T-helper 1 cell treated with Interleukin-12 subunit alpha and Interleukin-12 subunit beta and Interleukin-4 antibody, amounts not matched to agents 30 ng/mL and 1 ng/mL, for 36 hours (primary cell): Measurements from ENCODE around the gene UTP18. TPM values are rescaled to one million over a fixed set of nuclear protein-coding genes. Genes with fewer than 3 reads are reported as not detected.
"Not testable (repeated sequence)": the region's sequence is repeated elsewhere in the genome, so short reads cannot be mapped to it uniquely, and the experiment has no call there.

Experiments
- intact Hi-C: fragments of 100-400 bp; cut with micrococcal nuclease; formaldehyde crosslinking; loops from one replicate; pipeline ENCODE4 v1.15.1; 2024
- total RNA-seq: library from RNA; stranded (reverse); gene quantifications from 2 replicates; pipeline ENCODE4 v1.2.3, GENCODE V29; 2022

The UTP18 gene
- total RNA-seq, 1 donor from 2014 or later, result 52.9 TPM

GRCh38 chr17:51258756-51259563 lies 1.4 kb upstream of the UTP18 start:
- intact Hi-C loops, result loop anchor here (10.0 kb wide), 1 partner anchor 714 kb away; the partner anchor contains the start of gene SPATA20

DNA sequence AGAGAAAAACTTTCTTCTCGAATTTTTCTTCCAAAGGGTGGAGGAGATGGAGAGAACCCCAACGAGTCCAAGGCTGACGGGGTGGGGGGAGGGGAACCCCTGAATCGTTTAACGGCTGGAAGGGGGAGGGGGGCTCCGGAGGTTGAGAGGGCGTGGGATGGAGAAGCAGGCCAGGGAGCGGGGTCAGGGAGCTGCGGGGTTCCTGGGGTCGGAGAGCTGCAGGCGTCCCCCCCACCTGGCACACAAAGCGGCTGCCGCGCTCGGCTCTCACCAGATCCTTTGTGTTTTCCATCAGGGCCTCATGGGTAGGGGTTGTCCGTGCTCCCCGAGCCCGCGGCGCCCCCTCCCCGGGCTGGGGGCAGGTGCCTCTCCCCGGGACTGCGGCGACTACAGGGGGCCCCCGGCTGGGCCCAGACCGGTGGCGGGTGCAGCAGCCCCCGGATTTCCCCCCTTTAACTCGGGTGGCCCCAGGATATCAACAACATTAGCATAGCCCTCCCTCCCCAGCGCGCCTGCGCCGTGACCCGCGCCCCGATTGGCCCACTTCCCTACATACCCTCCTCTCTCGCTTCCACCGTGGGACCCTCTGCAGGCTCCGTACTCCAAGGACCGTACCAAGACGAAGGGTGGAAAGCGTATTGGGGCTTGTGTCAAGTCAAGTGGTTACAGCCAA lies 646 bp upstream of the UTP18 start, which contains the start of gene MBTD1:
Gene MBTD1 (minus strand): TSS at position 486 of the 673 bp plus-strand sequence. CDS start 34,888 bp downstream, outside the sequence.
- intact Hi-C loops, result loop anchor here (1.0 to 10.0 kb wide), 8 partner anchors 93 to 715 kb away; partner anchors contain the start of genes LUC7L3, NME1, NME2 and SPATA20

GRCh38 chr17:51261024-51261963 lies 948 bp downstream of the UTP18 start:
- intact Hi-C loops, result no loop called here

DNA sequence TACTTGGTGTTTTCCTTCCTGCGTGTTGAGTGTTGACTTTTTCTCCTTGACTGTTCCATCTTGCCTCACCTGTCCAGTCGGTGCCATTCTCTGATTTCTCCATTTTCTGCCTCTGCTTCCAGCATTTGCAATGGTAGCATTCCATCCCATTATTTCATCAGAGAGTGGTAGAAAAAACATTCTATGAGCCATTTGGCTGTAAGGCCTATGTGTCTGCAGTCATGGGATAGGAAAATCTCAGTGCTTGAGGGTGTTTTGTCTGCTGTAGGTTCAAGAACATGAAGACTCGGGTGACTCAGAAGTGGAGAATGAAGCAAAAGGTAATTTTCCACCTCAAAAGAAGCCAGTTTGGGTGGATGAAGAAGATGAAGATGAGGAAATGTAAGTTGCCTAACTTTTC lies 2.7 kb downstream of the UTP18 start:
- intact Hi-C loops, result no loop called here

- intact Hi-C loops, result not testable (repeated sequence)
Measured at GRCh38 chr17:51264466-51264865, 4.1 kb downstream of the UTP18 start.

DNA sequence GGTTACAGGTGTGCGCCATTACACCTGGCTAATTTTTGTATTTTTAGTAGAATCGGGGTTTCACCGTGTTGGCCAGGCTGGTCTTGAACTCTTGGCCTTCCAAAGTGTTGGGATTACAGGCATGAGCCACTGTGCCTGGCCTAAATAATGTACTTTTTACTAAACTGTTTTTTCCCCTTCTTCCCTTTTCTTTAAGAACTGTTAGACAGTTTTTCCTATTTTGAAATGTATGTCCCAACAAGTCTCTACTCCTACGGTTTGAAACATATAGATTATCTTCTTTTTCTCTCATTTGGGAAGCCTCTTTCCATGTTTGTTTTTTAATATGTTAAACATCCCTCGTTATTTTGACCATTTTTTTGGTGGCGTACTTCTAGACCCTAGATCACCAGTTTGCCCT lies 9.6 kb downstream of the UTP18 start:
- intact Hi-C loops, result no loop called here

- intact Hi-C loops, result no loop called here
Measured at GRCh38 chr17:51270636-51271035, 10.3 kb downstream of the UTP18 start.

DNA sequence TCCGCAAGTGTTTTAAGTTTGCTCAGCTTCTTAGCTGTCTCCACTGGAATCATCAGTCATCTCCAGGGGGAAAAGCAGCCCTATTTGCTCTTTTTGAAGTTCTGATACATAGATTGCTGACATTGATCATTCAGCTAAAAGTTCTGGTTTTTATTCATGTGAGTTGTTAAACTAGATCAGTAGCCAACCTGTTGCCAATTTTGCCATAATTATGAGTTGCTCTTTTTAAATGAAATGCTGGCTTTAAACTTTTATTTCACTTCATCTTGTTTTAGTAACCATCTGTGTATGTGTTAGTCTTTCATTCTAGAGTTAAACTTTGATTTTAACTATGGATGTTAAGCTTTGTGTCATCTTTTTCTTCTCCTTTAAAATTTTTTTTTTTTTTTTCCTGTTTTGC lies 12.5 kb downstream of the UTP18 start:
- intact Hi-C loops, result no loop called here

DNA sequence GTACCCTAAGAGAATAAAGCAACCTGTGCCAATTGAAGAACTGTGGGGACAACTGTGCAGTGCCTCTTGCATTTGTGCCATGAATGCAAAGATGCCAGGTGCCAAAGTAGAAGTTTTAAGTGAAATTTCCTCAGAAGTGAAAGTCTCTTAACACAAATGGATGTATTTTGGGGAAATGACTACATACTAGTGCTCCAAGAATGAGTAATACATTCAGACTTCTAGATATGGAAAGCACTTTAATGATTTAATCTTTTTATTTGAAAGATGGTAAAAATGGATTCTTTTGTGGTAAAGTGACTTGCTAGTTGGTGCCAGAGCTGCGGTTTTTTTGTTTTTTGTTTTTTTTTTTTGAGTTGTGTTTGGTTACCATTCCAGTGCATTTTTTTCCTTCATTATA lies 15.0 kb downstream of the UTP18 start:
- intact Hi-C loops, result no loop called here

- intact Hi-C loops, result no loop called here
Measured at GRCh38 chr17:51279183-51279582, 18.8 kb downstream of the UTP18 start.

- intact Hi-C loops, result no loop called here
Measured at GRCh38 chr17:51287412-51287811, 27.1 kb downstream of the UTP18 start.

- intact Hi-C loops, result no loop called here
Measured at GRCh38 chr17:51289696-51290111, 29.4 kb downstream of the UTP18 start.

DNA sequence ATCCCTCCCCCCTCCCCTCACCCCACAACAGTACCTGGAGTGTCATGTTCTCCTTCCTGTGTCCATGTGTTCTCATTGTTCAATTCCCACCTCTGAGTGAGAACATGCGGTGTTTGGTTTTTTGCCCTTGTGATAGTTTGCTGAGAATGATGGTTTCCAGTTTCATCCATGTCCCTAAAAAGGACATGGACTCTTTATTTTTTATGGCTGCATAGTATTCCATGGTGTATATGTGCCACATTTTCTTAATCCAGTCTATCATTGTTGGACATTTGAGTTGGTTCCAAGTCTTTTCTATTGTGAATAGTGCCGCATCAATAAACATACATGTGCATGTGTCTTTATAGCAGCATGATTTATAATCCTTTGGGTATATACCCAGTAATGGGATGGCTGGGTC lies 34.0 kb downstream of the UTP18 start:
- intact Hi-C loops, result not testable (repeated sequence)

GRCh38 chr17:51298508-51299371 lies 38.4 kb downstream of the UTP18 start:
- intact Hi-C loops, result loop anchor here (1.0 to 5.0 kb wide), 4 partner anchors 238 to 808 kb away; no protein-coding TSS in a partner anchor

DNA sequence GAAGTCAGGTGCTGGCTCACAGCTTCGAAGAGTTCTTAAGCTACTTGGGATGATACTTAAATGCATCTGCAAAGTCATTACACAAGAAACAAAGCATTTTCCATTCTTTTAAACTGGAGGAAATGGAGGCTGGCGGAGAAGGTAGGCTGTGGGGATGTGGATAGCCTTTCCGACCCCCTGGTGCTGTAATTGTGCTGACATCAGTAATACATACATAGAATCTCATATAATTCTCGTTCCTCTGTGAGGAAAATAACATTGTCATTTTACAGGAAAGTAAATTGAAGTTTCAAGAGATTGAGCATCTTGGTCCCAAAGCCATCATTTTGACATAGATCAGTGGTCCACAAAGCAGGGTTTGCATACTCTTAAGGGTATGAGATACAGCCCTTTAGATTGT lies 39.5 kb downstream of the UTP18 start:
- intact Hi-C loops, result loop anchor here (2.0 to 5.0 kb wide), 3 partner anchors 237 to 807 kb away; no protein-coding TSS in a partner anchor

DNA sequence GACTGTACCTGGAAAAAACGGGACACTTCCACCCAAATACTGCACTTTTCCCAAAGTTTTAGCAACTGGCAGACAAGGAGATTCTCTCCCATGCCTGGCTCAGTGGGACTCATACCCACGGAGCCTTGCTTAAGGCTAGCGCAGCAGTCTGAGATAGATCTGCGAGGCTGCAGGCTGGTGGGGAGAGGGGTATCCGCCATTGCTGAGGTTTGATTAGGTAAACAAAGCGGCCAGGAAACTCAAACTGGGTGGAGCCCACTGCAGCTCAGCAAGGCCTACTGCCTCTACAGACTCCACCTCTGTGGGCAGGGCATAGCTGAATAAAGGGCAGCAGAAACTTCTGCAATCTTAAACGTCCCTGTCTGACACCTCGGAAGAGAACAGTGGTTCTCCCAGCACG lies 44.8 kb downstream of the UTP18 start:
- intact Hi-C loops, result no loop called here

- intact Hi-C loops, result not testable (repeated sequence)
Measured at GRCh38 chr17:51312003-51312402, 51.7 kb downstream of the UTP18 start.

GRCh38 chr17:51319186-51319585 lies 58.8 kb downstream of the UTP18 start:
- intact Hi-C loops, result no loop called here

DNA sequence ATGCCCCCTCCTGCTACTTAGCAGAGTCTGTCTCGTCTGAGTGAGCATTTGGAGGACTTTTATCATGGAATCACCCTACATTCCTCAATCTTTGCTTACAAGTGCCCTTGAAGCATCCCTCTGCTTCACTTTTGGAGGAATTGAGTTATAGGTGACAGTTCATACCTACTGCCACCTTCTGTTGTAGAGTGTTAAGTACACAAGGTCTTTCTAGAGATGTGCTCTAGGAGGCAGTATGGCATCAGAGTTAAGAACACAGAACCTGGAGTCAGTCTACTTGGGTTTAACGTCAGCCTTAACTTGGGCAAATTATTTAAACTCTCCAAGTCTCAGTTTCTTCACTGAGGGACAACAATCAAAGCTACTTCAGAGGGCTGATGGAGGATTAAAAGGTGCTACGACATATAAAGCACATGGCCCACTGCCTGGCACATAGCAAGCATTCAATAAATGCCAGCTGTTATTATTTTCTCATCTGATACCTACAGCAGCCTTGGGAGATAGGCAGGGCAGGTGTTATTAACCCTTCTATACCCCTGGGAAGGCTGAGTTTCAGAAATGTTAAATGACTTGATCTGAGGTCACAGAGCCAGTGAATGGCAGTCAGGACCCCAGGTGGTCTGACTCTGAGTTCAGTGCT lies 62.2 kb downstream of the UTP18 start:
- intact Hi-C loops, result loop anchor here (1.0 to 10.0 kb wide), 2 partner anchors 214 to 318 kb away; no protein-coding TSS in a partner anchor
